Measurements from ENCODE around the gene OR10H5.

DNA sequence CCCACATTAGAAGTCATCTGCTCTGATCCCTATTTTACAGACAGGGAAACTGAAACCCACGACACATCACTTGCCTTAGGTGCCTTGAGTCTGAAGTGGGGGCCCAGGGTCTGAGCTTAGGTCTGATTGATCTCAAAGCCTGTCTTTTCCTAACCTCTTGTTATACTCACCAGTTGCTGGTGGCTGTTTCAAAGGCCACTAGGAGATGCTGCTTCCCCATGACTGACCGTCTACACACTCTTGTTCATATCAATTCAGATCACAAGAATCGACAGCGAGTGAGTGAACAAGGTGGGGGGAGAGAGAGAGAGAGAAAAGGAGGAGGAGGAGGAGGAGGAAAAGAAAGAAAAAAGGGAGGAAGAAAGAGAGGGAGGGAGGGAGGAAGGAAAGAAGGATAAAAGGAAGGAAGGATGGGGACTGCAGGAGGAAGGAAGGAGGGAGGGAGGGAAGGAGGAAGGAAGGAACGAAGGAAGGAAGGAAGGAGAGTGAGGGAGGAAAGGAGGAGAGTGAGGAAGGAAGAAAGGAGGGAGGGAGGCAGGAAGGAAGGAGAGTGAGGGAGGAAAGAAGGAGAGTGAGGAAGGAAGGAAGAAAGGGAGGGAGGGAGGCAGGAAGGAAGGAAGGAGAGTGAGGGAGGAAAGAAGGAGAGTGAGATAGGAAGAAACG is 24.7 kb downstream of the OR10H5 start:
- TF ChIP-seq SP1 (IDR thresholded peaks at IDR 0.05) (no peak), LEF1 (IDR thresholded peaks at IDR 0.05; ENCODE audit: borderline replicate concordance) (no peak), FOXM1 (IDR thresholded peaks at IDR 0.05; ENCODE audit: borderline replicate concordance) (no peak), NFRKB (IDR thresholded peaks at IDR 0.05) (no peak), HDGF (IDR thresholded peaks at IDR 0.05; ENCODE audit: borderline replicate concordance) (no peak), ZNF384 (IDR thresholded peaks at IDR 0.05) (no peak), SUZ12 (IDR thresholded peaks at IDR 0.05) (no peak), ELF4 (IDR thresholded peaks at IDR 0.05) (no peak), BHLHE40 (IDR thresholded peaks at IDR 0.05; ENCODE audit: borderline replicate concordance) (no peak), ARNT (IDR thresholded peaks at IDR 0.05) (no peak), FOXK2 (IDR thresholded peaks at IDR 0.05) (no peak), TARDBP (IDR thresholded peaks at IDR 0.05) (no peak)

Measured in HEK293T (cell line).